HL-60 (cell line): ENCODE results near the gene ZNF254.

Experiments
- GABPA ChIP-seq: IDR thresholded peaks from 2 replicates; pipeline ENCODE4 v1.6.1; 2012; ENCODE audit warnings: low read depth
- POLR2AphosphoS5 ChIP-seq: IDR thresholded peaks from 2 replicates; pipeline ENCODE4 v1.6.1; 2012; ENCODE audit warnings: low read depth
- TF ChIP-seq, protein P1 (sequence below): IDR thresholded peaks from one replicate; pipeline ENCODE4 v1.5.1; 2011; ENCODE audit warnings: low read length, control low read depth, inconsistent platforms; ENCODE audit not compliant: insufficient read depth
- TF ChIP-seq, protein P2 (sequence below): IDR thresholded peaks from 2 replicates; pipeline ENCODE4 v1.6.1; 2012; ENCODE audit warnings: low read depth; ENCODE audit not compliant: insufficient replicate concordance

DNA sequence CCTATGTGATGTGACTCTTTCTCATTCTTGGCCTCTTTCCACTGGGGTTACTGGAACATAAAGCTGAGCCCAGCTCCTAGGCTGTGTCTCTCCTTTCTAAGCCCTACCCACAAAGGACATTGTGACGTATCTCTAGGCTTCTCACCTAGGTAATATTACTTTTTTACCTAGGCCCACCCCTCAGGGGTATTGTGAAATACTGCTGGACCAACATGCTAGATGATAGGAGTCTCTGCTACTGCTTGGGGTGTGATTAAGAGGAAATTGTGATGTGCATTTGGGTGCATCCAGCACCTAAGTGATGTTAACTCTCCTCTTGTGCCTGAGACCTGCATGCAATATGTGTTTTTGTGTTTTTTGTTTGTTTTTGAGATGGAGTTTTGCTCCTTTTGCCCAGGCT, 22.8 kb upstream of the ZNF254 start:
- TF ChIP-seq, protein P1, sequence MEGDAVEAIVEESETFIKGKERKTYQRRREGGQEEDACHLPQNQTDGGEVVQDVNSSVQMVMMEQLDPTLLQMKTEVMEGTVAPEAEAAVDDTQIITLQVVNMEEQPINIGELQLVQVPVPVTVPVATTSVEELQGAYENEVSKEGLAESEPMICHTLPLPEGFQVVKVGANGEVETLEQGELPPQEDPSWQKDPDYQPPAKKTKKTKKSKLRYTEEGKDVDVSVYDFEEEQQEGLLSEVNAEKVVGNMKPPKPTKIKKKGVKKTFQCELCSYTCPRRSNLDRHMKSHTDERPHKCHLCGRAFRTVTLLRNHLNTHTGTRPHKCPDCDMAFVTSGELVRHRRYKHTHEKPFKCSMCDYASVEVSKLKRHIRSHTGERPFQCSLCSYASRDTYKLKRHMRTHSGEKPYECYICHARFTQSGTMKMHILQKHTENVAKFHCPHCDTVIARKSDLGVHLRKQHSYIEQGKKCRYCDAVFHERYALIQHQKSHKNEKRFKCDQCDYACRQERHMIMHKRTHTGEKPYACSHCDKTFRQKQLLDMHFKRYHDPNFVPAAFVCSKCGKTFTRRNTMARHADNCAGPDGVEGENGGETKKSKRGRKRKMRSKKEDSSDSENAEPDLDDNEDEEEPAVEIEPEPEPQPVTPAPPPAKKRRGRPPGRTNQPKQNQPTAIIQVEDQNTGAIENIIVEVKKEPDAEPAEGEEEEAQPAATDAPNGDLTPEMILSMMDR, result no peak
- TF ChIP-seq POLR2AphosphoS5 (no peak), GABPA (no peak)
- TF ChIP-seq, protein P2, sequence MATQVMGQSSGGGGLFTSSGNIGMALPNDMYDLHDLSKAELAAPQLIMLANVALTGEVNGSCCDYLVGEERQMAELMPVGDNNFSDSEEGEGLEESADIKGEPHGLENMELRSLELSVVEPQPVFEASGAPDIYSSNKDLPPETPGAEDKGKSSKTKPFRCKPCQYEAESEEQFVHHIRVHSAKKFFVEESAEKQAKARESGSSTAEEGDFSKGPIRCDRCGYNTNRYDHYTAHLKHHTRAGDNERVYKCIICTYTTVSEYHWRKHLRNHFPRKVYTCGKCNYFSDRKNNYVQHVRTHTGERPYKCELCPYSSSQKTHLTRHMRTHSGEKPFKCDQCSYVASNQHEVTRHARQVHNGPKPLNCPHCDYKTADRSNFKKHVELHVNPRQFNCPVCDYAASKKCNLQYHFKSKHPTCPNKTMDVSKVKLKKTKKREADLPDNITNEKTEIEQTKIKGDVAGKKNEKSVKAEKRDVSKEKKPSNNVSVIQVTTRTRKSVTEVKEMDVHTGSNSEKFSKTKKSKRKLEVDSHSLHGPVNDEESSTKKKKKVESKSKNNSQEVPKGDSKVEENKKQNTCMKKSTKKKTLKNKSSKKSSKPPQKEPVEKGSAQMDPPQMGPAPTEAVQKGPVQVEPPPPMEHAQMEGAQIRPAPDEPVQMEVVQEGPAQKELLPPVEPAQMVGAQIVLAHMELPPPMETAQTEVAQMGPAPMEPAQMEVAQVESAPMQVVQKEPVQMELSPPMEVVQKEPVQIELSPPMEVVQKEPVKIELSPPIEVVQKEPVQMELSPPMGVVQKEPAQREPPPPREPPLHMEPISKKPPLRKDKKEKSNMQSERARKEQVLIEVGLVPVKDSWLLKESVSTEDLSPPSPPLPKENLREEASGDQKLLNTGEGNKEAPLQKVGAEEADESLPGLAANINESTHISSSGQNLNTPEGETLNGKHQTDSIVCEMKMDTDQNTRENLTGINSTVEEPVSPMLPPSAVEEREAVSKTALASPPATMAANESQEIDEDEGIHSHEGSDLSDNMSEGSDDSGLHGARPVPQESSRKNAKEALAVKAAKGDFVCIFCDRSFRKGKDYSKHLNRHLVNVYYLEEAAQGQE, result no peak
